ENCODE results near the gene IRF2. TPM values are rescaled to one million over a fixed set of nuclear protein-coding genes. Genes with fewer than 3 reads are reported as not detected.

The IRF2 gene
- polyA plus RNA-seq, 1 donor from 2014 or later = 1.4 TPM

DNA sequence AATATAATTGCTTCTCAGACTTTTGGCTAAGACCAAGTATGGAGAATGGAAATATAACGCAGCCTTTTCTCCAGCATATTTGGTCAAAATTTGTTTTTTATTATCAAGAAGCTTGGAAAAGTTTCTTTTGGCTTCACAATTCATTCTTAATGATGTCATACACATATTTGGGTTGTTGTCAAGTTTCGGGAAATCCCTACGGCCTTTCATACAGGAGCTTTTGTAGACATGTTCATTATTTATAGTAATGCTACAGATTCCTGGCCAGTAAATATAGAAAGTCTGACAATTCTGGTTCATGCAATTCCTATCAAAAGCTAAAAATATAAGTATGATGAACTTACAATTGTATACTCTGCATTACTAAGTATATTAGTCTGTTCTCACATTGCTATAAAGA, 112.9 kb downstream of the IRF2 start:
- Histone ChIP-seq H3K4me2 (ENCODE audit: low read length) (no peak overlapping the region), H3F3A (ENCODE audit: insufficient read depth, low read length, poor library complexity, severe bottlenecking) (no peaks in the 10 kb centered on the region), H3K27me3 (ENCODE audit: insufficient read depth, low read depth, low read length) (no peaks in the 10 kb centered on the region), H3K36me3 (ENCODE audit: insufficient read depth, low read length) (no peaks in the 10 kb centered on the region), H3K4me3 (ENCODE audit: low read length) (no peak overlapping the region), H3K27ac (ENCODE audit: low read length) (no peak overlapping the region), H4K20me1 (ENCODE audit: insufficient read depth) (no peaks in the 10 kb centered on the region), H2AFZ (ENCODE audit: low read depth, low read length) (no peak overlapping the region), H3K79me2 (replicated peaks; ENCODE audit: insufficient read depth, low read length) (no peaks in the 10 kb centered on the region), H3K9me2 (ENCODE audit: insufficient read depth, low read length) (no peaks in the 10 kb centered on the region), H3K9ac (ENCODE audit: low read length) (no peak overlapping the region), H3K9me3 (ENCODE audit: low read length) (no peaks in the 10 kb centered on the region)
- TF ChIP-seq POLR2AphosphoS5 (IDR thresholded peaks at IDR 0.05) (no peak), TAF1 (IDR thresholded peaks at IDR 0.05; ENCODE audit: low read depth) (no peak), MXI1 (conservative IDR thresholded peaks at IDR 0.05; ENCODE audit: poor library complexity, severe bottlenecking) (no peak), SMC3 (conservative IDR thresholded peaks at IDR 0.05; ENCODE audit: poor library complexity) (no peak), EZH2 (IDR thresholded peaks at IDR 0.05; ENCODE audit: borderline replicate concordance, insufficient read depth, low read length, poor library complexity, severe bottlenecking) (no peak), EP300 (conservative IDR thresholded peaks at IDR 0.05; ENCODE audit: poor library complexity, severe bottlenecking) (no peak), RAD21 (conservative IDR thresholded peaks at IDR 0.05) (no peak)
- TF ChIP-seq, protein P1, sequence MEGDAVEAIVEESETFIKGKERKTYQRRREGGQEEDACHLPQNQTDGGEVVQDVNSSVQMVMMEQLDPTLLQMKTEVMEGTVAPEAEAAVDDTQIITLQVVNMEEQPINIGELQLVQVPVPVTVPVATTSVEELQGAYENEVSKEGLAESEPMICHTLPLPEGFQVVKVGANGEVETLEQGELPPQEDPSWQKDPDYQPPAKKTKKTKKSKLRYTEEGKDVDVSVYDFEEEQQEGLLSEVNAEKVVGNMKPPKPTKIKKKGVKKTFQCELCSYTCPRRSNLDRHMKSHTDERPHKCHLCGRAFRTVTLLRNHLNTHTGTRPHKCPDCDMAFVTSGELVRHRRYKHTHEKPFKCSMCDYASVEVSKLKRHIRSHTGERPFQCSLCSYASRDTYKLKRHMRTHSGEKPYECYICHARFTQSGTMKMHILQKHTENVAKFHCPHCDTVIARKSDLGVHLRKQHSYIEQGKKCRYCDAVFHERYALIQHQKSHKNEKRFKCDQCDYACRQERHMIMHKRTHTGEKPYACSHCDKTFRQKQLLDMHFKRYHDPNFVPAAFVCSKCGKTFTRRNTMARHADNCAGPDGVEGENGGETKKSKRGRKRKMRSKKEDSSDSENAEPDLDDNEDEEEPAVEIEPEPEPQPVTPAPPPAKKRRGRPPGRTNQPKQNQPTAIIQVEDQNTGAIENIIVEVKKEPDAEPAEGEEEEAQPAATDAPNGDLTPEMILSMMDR (IDR thresholded peaks at IDR 0.05; ENCODE audit: poor library complexity, severe bottlenecking) = no peak
- TF ChIP-seq, protein P2, sequence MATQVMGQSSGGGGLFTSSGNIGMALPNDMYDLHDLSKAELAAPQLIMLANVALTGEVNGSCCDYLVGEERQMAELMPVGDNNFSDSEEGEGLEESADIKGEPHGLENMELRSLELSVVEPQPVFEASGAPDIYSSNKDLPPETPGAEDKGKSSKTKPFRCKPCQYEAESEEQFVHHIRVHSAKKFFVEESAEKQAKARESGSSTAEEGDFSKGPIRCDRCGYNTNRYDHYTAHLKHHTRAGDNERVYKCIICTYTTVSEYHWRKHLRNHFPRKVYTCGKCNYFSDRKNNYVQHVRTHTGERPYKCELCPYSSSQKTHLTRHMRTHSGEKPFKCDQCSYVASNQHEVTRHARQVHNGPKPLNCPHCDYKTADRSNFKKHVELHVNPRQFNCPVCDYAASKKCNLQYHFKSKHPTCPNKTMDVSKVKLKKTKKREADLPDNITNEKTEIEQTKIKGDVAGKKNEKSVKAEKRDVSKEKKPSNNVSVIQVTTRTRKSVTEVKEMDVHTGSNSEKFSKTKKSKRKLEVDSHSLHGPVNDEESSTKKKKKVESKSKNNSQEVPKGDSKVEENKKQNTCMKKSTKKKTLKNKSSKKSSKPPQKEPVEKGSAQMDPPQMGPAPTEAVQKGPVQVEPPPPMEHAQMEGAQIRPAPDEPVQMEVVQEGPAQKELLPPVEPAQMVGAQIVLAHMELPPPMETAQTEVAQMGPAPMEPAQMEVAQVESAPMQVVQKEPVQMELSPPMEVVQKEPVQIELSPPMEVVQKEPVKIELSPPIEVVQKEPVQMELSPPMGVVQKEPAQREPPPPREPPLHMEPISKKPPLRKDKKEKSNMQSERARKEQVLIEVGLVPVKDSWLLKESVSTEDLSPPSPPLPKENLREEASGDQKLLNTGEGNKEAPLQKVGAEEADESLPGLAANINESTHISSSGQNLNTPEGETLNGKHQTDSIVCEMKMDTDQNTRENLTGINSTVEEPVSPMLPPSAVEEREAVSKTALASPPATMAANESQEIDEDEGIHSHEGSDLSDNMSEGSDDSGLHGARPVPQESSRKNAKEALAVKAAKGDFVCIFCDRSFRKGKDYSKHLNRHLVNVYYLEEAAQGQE (IDR thresholded peaks at IDR 0.05; ENCODE audit: borderline replicate concordance) = no peak

DNA sequence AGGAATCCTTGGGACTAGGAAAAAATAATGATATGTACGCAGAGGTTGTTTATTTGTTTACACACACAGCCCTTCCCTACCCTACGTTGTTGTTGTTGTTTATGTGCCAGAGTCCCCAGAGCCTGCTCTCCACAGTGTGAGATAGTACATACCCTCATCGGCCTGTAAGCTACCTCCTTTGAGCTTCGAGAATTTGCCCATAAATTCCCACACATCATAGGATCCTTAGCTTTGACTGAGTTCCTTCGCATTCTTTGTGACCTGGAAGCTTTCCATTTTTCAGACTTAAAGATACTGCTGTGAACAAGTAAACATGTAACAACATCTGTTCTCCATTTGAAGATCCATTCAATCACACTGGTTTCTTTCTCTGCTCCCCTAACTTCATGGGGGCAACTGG, 114.5 kb downstream of the IRF2 start:
- Histone ChIP-seq H4K20me1 (ENCODE audit: insufficient read depth) (no peaks in the 10 kb centered on the region), H3K4me3 (ENCODE audit: low read length) (no peak overlapping the region), H3K9ac (ENCODE audit: low read length) (no peak overlapping the region), H2AFZ (ENCODE audit: low read depth, low read length) (no peak overlapping the region), H3K4me2 (ENCODE audit: low read length) (no peak overlapping the region), H3K79me2 (replicated peaks; ENCODE audit: insufficient read depth, low read length) (no peaks in the 10 kb centered on the region), H3K36me3 (ENCODE audit: insufficient read depth, low read length) (no peaks in the 10 kb centered on the region), H3K27ac (ENCODE audit: low read length) (no peak overlapping the region), H3K27me3 (ENCODE audit: insufficient read depth, low read depth, low read length) (no peaks in the 10 kb centered on the region), H3K9me2 (ENCODE audit: insufficient read depth, low read length) (no peaks in the 10 kb centered on the region), H3K9me3 (ENCODE audit: low read length) (no peaks in the 10 kb centered on the region), H3F3A (ENCODE audit: insufficient read depth, low read length, poor library complexity, severe bottlenecking) (no peaks in the 10 kb centered on the region)
- no peak for TF ChIP-seq RAD21 (conservative IDR thresholded peaks at IDR 0.05)
- TF ChIP-seq MXI1 (conservative IDR thresholded peaks at IDR 0.05; ENCODE audit: poor library complexity, severe bottlenecking) = no peak
- TF ChIP-seq, protein P1 (IDR thresholded peaks at IDR 0.05; ENCODE audit: poor library complexity, severe bottlenecking) = no peak
- TF ChIP-seq, protein P2 (IDR thresholded peaks at IDR 0.05; ENCODE audit: borderline replicate concordance) = no peak
- no peak for TF ChIP-seq EP300 (conservative IDR thresholded peaks at IDR 0.05; ENCODE audit: poor library complexity, severe bottlenecking)
